CD8-positive, alpha-beta memory T cell (primary cell): ENCODE measurements around the gene TIMM50. TPM values are rescaled to one million over a fixed set of nuclear protein-coding genes. Genes with fewer than 3 reads are reported as not detected.

Source experiments
- CTCF ChIA-PET: fragments of 350-600 bp; sonication (Branson Sonifier 250); formaldehyde crosslinking; loops from one replicate; lab custom pipeline; 2021; ENCODE audit warnings: antibody characterized with exemption; lab: Charles Lee
- POLR2A ChIA-PET: fragments of 350-600 bp; sonication (Branson Sonifier 250); formaldehyde crosslinking; loops from one replicate; lab custom pipeline; 2021; ENCODE audit warnings: antibody characterized with exemption; lab: Charles Lee
- DNase-seq, 5 donors: peaks; one replicate each; pipeline versions ENCODE4 v3.0.0 to v3.0.0-alpha.2; 2020 to 2022; ENCODE audit warnings: mixed read lengths in 1 of 5
- H3K27ac ChIP-seq: one replicate; pipeline ENCODE4 v1.7.0; 2013; ENCODE audit warnings: low read depth, mild to moderate bottlenecking, low read length, moderate library complexity
- H3K27me3 ChIP-seq: 2 replicates; pipeline ENCODE4 v1.7.0; 2013; ENCODE audit warnings: low read length, mild to moderate bottlenecking; ENCODE audit not compliant: insufficient read depth, poor library complexity, severe bottlenecking
- H3K36me3 ChIP-seq: 2 replicates; pipeline ENCODE4 v1.7.0; 2013; ENCODE audit warnings: mild to moderate bottlenecking, low read length, moderate library complexity; ENCODE audit not compliant: insufficient read depth
- H3K4me1 ChIP-seq: 2 replicates; pipeline ENCODE4 v1.7.0; 2013; ENCODE audit warnings: mild to moderate bottlenecking, low read length, moderate library complexity; ENCODE audit not compliant: insufficient read depth
- H3K4me3 ChIP-seq: 2 replicates; pipeline ENCODE4 v1.7.0; 2013; ENCODE audit warnings: mild to moderate bottlenecking, low read length
- H3K9me3 ChIP-seq: 2 replicates; pipeline ENCODE4 v1.7.0; 2013; ENCODE audit warnings: mild to moderate bottlenecking, low read length
- H3K27ac Mint-ChIP-seq, 8 donors: one replicate each; pipeline ENCODE4 v1.8.0; 2020 to 2021; ENCODE audit warnings: mixed read lengths in 8 of 8, mild to moderate bottlenecking in 6 of 8, inconsistent platforms in 3 of 8, moderate library complexity in 3 of 8
- H3K27me3 Mint-ChIP-seq, 2 donors: one replicate each; pipeline ENCODE4 v1.8.0; 2020 to 2021; ENCODE audit warnings: mixed read lengths in 2 of 2, mild to moderate bottlenecking in 1 of 2, moderate library complexity in 1 of 2
- H3K36me3 Mint-ChIP-seq, 3 donors: one replicate each; pipeline ENCODE4 v1.8.0; 2020 to 2021; ENCODE audit warnings: mixed read lengths in 3 of 3, inconsistent platforms in 1 of 3, mild to moderate bottlenecking in 1 of 3
- H3K4me1 Mint-ChIP-seq, 3 donors: one replicate each; pipeline ENCODE4 v1.8.0; 2020 to 2021; ENCODE audit warnings: mixed read lengths in 3 of 3, inconsistent platforms in 1 of 3, mild to moderate bottlenecking in 1 of 3
- H3K4me3 Mint-ChIP-seq, 7 donors: one replicate each; pipeline ENCODE4 v1.8.0; 2020 to 2021; ENCODE audit warnings: mixed read lengths in 7 of 7, mild to moderate bottlenecking in 6 of 7, moderate library complexity in 4 of 7, inconsistent platforms in 2 of 7
- H3K9me3 Mint-ChIP-seq, 5 donors: one replicate each; pipeline ENCODE4 v1.8.0; 2020 to 2022; ENCODE audit warnings: mixed read lengths in 5 of 5, mild to moderate bottlenecking in 3 of 5, moderate library complexity in 2 of 5, inconsistent platforms in 1 of 5
- polyA plus RNA-seq: library from polyadenylated mRNA; unstranded; fragments of 300-500 nt; fragmentation: Illumina TruSeq; gene quantifications from one replicate; pipeline ENCODE4 v1.2.3, GENCODE V29; 2021
- total RNA-seq, 2 experiments: library from RNA; stranded (reverse); gene quantifications; one replicate each; pipeline ENCODE4 v1.2.3, GENCODE V29; 2021

The TIMM50 gene
- total and polyA plus RNA-seq, 3 experiments from 2014 or later: 47.3 to 137 (median 131) TPM

DNA sequence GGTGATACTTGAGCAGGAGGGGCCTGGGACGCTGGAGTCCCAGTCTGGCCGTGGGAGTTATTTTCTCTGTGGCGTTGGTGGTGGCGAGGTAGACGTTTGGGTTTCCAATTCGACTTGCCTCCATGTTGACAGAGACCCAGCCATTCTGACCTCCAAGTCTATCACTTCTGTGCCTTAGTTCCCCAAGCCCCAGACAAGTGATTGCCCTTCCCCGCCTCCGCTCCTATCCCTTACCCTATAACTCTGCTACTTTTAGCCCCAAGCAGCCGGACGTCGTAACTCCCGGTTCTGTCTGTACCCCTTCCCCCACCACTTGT is 549 bp downstream of the TIMM50 start:
- Mint-ChIP-seq H3K4me1 (peaks cover 25 to 27% (median 26%) of the 10 kb centered on the region in 3 donors), H3K27me3 (no peaks in the 10 kb centered on the region), H3K9me3 (no peaks in the 10 kb centered on the region), H3K27ac (peak overlapping the region; percentile 65 to 98 (median 88)), H3K4me3 (peak overlapping the region; percentile 80 to 96 (median 92)), H3K36me3 (peaks cover 0 to 36% (median 5%) of the 10 kb centered on the region in 3 donors)
- no peaks in the 10 kb centered on the region for H3K9me3 ChIP-seq
- peaks cover 18% of the 10 kb centered on the region for H3K4me1 ChIP-seq
- H3K27me3 ChIP-seq: no peaks in the 10 kb centered on the region
- ChIA-PET POLR2A (interaction anchor here (0.6 to 2.1 kb wide), 4 partner anchors 36 to 370 kb away, joined by 3 to 8 read pairs (median 4); partner anchors contain the start of genes PLEKHG2 and SUPT5H), CTCF (no interaction called here)
- peak overlapping the region; percentile 85 for H3K27ac ChIP-seq
- peak overlapping the region; percentile 97 for H3K4me3 ChIP-seq
- no peak for DNase-seq
- peaks cover 15% of the 10 kb centered on the region for H3K36me3 ChIP-seq

DNA sequence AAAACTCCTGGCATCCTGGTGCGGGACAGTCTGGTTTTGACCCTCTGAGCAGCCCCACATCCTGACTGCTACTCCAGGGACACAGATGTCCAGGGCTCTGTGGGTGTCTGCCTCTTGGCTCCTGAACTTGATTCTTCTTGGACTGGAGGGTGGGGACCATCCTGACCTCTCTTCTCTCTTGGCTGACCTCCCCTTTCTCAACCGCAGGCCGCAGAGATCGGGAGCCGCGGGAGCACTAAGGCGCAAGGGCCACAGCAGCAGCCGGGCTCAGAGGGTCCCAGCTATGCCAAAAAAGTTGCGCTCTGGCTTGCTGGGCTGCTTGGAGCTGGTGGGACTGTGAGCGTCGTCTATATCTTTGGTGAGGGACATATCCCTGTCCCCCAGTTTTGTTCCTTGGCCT is 1.0 kb downstream of the TIMM50 start:
- Histone ChIP-seq H3K9me3 (no peaks in the 10 kb centered on the region), H3K4me3 (peak overlapping the region; percentile 97), H3K27ac (peak overlapping the region; percentile 85), H3K4me1 (peaks cover 18% of the 10 kb centered on the region), H3K27me3 (no peaks in the 10 kb centered on the region), H3K36me3 (peaks cover 12% of the 10 kb centered on the region)
- peaks cover 25 to 28% (median 28%) of the 10 kb centered on the region in 3 donors for H3K4me1 Mint-ChIP-seq
- no peak for DNase-seq
- no peaks in the 10 kb centered on the region for H3K27me3 Mint-ChIP-seq
- peak overlapping the region; percentile 80 to 96 (median 92) for H3K4me3 Mint-ChIP-seq
- H3K9me3 Mint-ChIP-seq: no peaks in the 10 kb centered on the region
- peak overlapping the region in 7 of 8 donors; percentile 65 to 98 (median 91) for H3K27ac Mint-ChIP-seq
- H3K36me3 Mint-ChIP-seq: peaks cover 0 to 36% (median 4%) of the 10 kb centered on the region in 3 donors
- POLR2A ChIA-PET: interaction anchor here (2.1 kb wide), 1 partner anchor 36 kb away, joined by 8 read pairs; the partner anchor contains the start of gene SUPT5H
- CTCF ChIA-PET: no interaction called here

DNA sequence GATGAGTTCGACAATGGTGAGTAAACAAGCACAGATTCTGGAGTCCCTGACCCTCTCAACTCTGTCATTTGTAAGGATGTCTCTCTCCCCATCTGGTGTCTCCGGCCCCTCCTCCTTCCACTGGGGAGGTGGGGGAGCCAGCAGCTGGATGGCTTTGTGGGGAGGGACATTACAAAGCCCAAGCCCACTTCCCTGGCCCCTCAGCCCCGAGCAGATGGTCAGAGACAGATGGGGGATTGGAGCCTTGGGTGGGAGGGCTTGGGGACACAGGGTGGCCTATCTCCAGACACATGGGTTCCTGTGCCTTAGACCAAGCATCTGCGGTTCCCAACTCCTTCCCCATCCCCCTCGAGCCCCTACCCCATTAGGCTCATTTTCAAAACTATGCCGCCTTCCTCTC is 2.5 kb downstream of the TIMM50 start:
- Histone ChIP-seq H3K4me1 (peaks cover 18% of the 10 kb centered on the region), H3K27ac (no peak overlapping the region), H3K9me3 (no peaks in the 10 kb centered on the region), H3K36me3 (peaks cover 18% of the 10 kb centered on the region), H3K27me3 (no peaks in the 10 kb centered on the region), H3K4me3 (no peak overlapping the region)
- CTCF ChIA-PET: interaction anchor here (2.8 kb wide), 1 partner anchor 8 kb away, joined by 9 read pairs; no protein-coding TSS in a partner anchor
- H3K27me3 Mint-ChIP-seq: no peaks in the 10 kb centered on the region
- no peaks in the 10 kb centered on the region for H3K9me3 Mint-ChIP-seq
- H3K4me3 Mint-ChIP-seq: peak overlapping the region in 6 of 7 donors; percentile 39 to 73 (median 44)
- peaks cover 0 to 43% (median 9%) of the 10 kb centered on the region in 3 donors for H3K36me3 Mint-ChIP-seq
- H3K4me1 Mint-ChIP-seq: peaks cover 25 to 31% (median 29%) of the 10 kb centered on the region in 3 donors
- H3K27ac Mint-ChIP-seq: peak overlapping the region in 3 of 8 donors; percentile 19 to 58 (median 52)
- POLR2A ChIA-PET: interaction anchor here (0.6 kb wide), 1 partner anchor 1316 kb away, joined by 3 read pairs; the partner anchor contains the start of gene EGLN2
- DNase-seq: no peak

DNA sequence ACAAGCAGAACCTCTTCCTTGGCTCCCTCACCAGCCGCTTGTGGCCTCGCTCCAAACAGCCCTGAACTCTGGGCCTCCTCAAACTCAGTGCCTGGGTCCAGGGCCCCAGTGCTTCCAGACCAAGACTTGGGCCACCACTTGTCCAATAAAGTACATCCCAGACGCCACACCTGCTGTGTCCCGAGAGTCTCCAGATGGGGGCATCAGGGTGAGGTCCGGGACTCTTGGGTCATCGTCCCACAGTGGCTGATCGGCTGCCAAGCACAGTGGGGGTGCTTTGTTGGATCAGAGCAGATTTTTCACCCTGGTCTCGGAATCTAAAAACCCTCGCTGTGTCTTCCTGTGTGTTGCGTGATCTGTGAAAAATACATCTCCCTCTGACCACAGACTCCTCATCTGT is 9.1 kb downstream of the TIMM50 start:
- Mint-ChIP-seq H3K27ac (no peak overlapping the region), H3K9me3 (no peaks in the 10 kb centered on the region), H3K36me3 (peaks cover 0 to 57% (median 10%) of the 10 kb centered on the region in 3 donors), H3K4me1 (peaks cover 0 to 4% (median 3%) of the 10 kb centered on the region in 3 donors), H3K27me3 (no peaks in the 10 kb centered on the region), H3K4me3 (no peak overlapping the region)
- Histone ChIP-seq H3K4me1 (no peaks in the 10 kb centered on the region), H3K36me3 (peaks cover 38% of the 10 kb centered on the region), H3K27ac (no peak overlapping the region), H3K27me3 (no peaks in the 10 kb centered on the region), H3K9me3 (no peaks in the 10 kb centered on the region), H3K4me3 (no peak overlapping the region)
- ChIA-PET CTCF (no interaction called here), POLR2A (no interaction called here)
- DNase-seq: no peak

DNA sequence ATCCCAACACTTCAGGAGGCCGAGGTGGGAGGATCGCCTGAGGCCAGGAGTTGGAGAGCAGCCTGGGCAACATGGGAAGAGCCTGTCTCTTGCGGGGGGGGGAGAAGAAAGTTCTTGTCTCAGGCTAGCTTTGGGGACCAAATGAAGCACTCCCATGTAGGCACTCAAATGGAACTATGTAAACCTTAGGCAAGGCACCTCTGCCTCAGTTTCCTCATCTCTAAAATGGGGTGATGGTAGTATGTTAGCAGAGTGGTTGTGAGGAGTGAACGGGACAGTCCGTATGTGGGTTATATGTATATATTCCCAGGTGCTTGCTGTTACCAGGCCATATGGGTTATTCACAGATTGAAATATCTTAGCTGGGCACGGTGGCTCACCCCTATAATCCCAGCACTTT is 11.6 kb downstream of the TIMM50 start:
- Histone ChIP-seq H3K4me3 (no peak overlapping the region), H3K4me1 (no peaks in the 10 kb centered on the region), H3K27ac (no peak overlapping the region), H3K36me3 (peaks cover 24% of the 10 kb centered on the region), H3K27me3 (no peaks in the 10 kb centered on the region), H3K9me3 (no peaks in the 10 kb centered on the region)
- ChIA-PET CTCF (interaction anchor here (1.7 kb wide), 1 partner anchor 11 kb away, joined by 6 read pairs; no protein-coding TSS in a partner anchor), POLR2A (interaction anchor here (0.5 kb wide), 1 partner anchor 38 kb away, joined by 3 read pairs; no protein-coding TSS in a partner anchor)
- Mint-ChIP-seq H3K4me3 (no peak overlapping the region), H3K36me3 (peaks cover 0 to 37% (median 6%) of the 10 kb centered on the region in 3 donors), H3K4me1 (no peaks in the 10 kb centered on the region), H3K27me3 (peaks cover 6 to 9% of the 10 kb centered on the region in 2 donors), H3K27ac (no peak overlapping the region), H3K9me3 (no peaks in the 10 kb centered on the region)
- no peak for DNase-seq

DNA sequence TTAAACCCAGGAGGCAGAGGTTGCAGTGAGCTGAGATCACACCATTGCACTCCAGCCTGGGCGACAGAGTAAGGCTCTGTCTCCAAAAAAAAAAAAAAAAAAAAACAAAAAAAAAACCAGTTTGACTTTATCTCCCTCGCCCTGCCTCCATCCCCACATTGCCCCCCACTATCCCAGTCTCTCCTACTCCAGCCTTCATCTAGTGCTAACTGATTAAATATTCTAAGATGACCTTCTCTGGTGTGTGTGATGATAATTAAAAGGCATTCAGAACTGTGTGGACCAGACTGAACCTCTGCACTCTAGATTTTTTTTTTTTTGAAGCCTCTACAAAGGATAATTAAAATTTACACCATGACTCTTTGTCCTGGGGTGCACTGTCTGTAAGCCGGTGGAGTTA is 12.2 kb downstream of the TIMM50 start:
- Histone ChIP-seq H3K36me3 (peaks cover 24% of the 10 kb centered on the region), H3K9me3 (no peaks in the 10 kb centered on the region), H3K4me1 (peaks cover 1% of the 10 kb centered on the region), H3K4me3 (no peak overlapping the region), H3K27ac (no peak overlapping the region), H3K27me3 (no peaks in the 10 kb centered on the region)
- ChIA-PET CTCF (interaction anchor here (1.7 kb wide), 1 partner anchor 10 kb away, joined by 6 read pairs; no protein-coding TSS in a partner anchor), POLR2A (no interaction called here)
- no peak overlapping the region for H3K4me3 Mint-ChIP-seq
- H3K4me1 Mint-ChIP-seq: no peaks in the 10 kb centered on the region
- no peak overlapping the region for H3K27ac Mint-ChIP-seq
- peaks cover 0 to 36% (median 5%) of the 10 kb centered on the region in 3 donors for H3K36me3 Mint-ChIP-seq
- no peaks in the 10 kb centered on the region for H3K9me3 Mint-ChIP-seq
- H3K27me3 Mint-ChIP-seq: peaks cover 6 to 9% of the 10 kb centered on the region in 2 donors
- no peak for DNase-seq

DNA sequence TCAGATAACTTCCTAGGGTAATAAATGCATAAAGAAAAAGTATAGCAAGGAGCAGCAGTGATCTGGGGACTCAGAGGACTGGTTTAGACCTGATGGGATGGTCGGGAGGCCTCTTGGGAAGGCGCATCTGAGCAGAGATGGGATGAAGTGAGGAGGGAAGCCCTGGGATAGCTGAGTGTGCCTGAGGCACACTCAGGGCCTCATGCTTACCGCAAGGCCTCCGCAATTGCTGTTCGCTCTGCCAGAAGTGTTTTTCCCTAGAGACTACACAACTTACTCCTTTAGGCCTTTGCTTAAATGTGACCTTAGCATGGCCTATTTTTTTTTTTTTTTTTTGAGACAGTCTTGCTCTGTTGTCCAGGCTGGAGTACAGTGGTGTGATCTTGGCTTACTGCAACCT is 14.0 kb downstream of the TIMM50 start:
- peaks cover 10% of the 10 kb centered on the region for H3K27me3 ChIP-seq
- H3K4me3 Mint-ChIP-seq: no peak overlapping the region
- peaks cover 6% of the 10 kb centered on the region for H3K36me3 ChIP-seq
- no peak overlapping the region for H3K27ac ChIP-seq
- H3K4me3 ChIP-seq: no peak overlapping the region
- CTCF ChIA-PET: interaction anchor here (1.0 to 1.2 kb wide), 2 partner anchors 20 to 56 kb away, joined by 3 to 4 read pairs; no protein-coding TSS in a partner anchor
- H3K4me1 ChIP-seq: peaks cover 15% of the 10 kb centered on the region
- no peaks in the 10 kb centered on the region for H3K9me3 ChIP-seq
- peaks cover 0 to 17% (median 0%) of the 10 kb centered on the region in 3 donors for H3K36me3 Mint-ChIP-seq
- H3K9me3 Mint-ChIP-seq: no peaks in the 10 kb centered on the region
- POLR2A ChIA-PET: no interaction called here
- H3K4me1 Mint-ChIP-seq: peaks cover 11 to 17% (median 14%) of the 10 kb centered on the region in 3 donors
- no peak overlapping the region for H3K27ac Mint-ChIP-seq
- DNase-seq: no peak
- peaks cover 19 to 24% of the 10 kb centered on the region in 2 donors for H3K27me3 Mint-ChIP-seq

DNA sequence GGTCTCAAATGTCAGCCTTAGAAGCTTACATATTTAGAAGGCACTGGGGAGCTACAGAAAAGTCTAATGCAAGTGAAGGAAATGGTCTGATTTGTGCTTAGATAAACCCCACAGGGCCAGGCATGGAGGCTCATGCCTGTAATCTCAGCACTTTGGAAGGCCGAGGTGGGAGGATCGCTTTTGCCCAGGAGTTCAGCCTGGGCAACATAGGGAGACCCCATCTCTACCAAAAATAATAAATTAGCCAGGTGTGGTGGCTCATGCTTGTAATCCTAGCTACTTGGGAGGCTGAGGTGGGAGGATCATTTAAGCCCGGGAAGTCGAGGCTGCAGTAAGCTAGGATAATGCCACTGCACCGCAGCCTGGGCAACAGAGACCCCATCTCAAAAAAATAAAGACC is 15.4 kb downstream of the TIMM50 start:
- Mint-ChIP-seq H3K4me1 (peaks cover 13 to 23% (median 18%) of the 10 kb centered on the region in 3 donors), H3K4me3 (peak overlapping the region in 1 of 7 donors; percentile 36), H3K27me3 (peaks cover 28 to 36% of the 10 kb centered on the region in 2 donors), H3K27ac (no peak overlapping the region), H3K36me3 (peaks cover 0 to 9% (median 0%) of the 10 kb centered on the region in 3 donors), H3K9me3 (peaks cover 0 to 4% (median 0%) of the 10 kb centered on the region in 5 donors)
- Histone ChIP-seq H3K4me1 (peaks cover 15% of the 10 kb centered on the region), H3K27ac (no peak overlapping the region), H3K36me3 (no peaks in the 10 kb centered on the region), H3K9me3 (no peaks in the 10 kb centered on the region), H3K4me3 (no peak overlapping the region), H3K27me3 (peaks cover 20% of the 10 kb centered on the region)
- DNase-seq: no peak
- POLR2A ChIA-PET: interaction anchor here (0.6 kb wide), 1 partner anchor 472 kb away, joined by 3 read pairs; no protein-coding TSS in a partner anchor
- CTCF ChIA-PET: no interaction called here
